Activated CD8-positive, alpha-beta memory T cell treated with anti-CD3 and anti-CD28 coated beads for 4 hours (primary cell): ENCODE measurements around the gene ACSL5.
"Not testable (repeated sequence)": the region's sequence is repeated elsewhere in the genome, so short reads cannot be mapped to it uniquely, and the experiment has no call there.

Experiments used
- DNase-seq, 2 donors: peaks; one replicate each; pipeline ENCODE4 v3.0.0-alpha.2; 2020; ENCODE audit warnings: low read depth in 2 of 2

ACSL5 gene

GRCh38 chr10:112375721-112376395 is 1.9 kb downstream of the ACSL5 start:
- DNase-seq, result no peak

- no peak for DNase-seq
These were observed 2.5 kb downstream of the ACSL5 start for GRCh38 chr10:112376396-112376790.

GRCh38 chr10:112377116-112377515 is 3.2 kb downstream of the ACSL5 start:
- not testable (repeated sequence) for DNase-seq

GRCh38 chr10:112379635-112380296 is 5.8 kb downstream of the ACSL5 start:
- no peak for DNase-seq

- DNase-seq, result no peak
These were observed 8.8 kb downstream of the ACSL5 start for GRCh38 chr10:112382515-112383235.

- DNase-seq, result no peak
These were observed 9.4 kb downstream of the ACSL5 start for GRCh38 chr10:112383325-112383724.

GRCh38 chr10:112384141-112384540 is 10.2 kb downstream of the ACSL5 start:
- DNase-seq, result no peak

GRCh38 chr10:112385201-112385600 is 11.3 kb downstream of the ACSL5 start:
- no peak for DNase-seq

- DNase-seq, result not testable (repeated sequence)
These were observed 14.1 kb downstream of the ACSL5 start for GRCh38 chr10:112388056-112388455.

GRCh38 chr10:112388548-112388947 is 14.6 kb downstream of the ACSL5 start:
- DNase-seq, result no peak

- peak in 1 of 2 donors; percentile 48 for DNase-seq
These were observed 15.4 kb downstream of the ACSL5 start for GRCh38 chr10:112389271-112389822.

GRCh38 chr10:112390125-112390703 is 16.3 kb downstream of the ACSL5 start:
- DNase-seq, result no peak

GRCh38 chr10:112393341-112393740 is 19.4 kb downstream of the ACSL5 start:
- DNase-seq, result no peak

GRCh38 chr10:112393827-112394226 is 19.9 kb downstream of the ACSL5 start:
- DNase-seq, result no peak

GRCh38 chr10:112394475-112394875 is 20.6 kb downstream of the ACSL5 start:
- DNase-seq, result no peak

- DNase-seq, result no peak
These were observed 22.1 kb downstream of the ACSL5 start for GRCh38 chr10:112395809-112396530.

- no peak for DNase-seq
These were observed 23.7 kb downstream of the ACSL5 start for GRCh38 chr10:112397592-112397991.

- DNase-seq, result no peak
These were observed 29.0 kb downstream of the ACSL5 start for GRCh38 chr10:112402917-112403316.

GRCh38 chr10:112404617-112405016 is 30.7 kb downstream of the ACSL5 start:
- DNase-seq, result no peak

GRCh38 chr10:112406806-112407205 is 32.9 kb downstream of the ACSL5 start:
- not testable (repeated sequence) for DNase-seq

GRCh38 chr10:112407696-112408095 is 33.8 kb downstream of the ACSL5 start:
- DNase-seq, result no peak
